Panc1 (cell line): ENCODE measurements around the gene RBM10. TPM values are rescaled to one million over a fixed set of nuclear protein-coding genes. Genes with fewer than 3 reads are reported as not detected.

Experiments used
- ATAC-seq: fragments of 200-7000 bp; cut with Tn5 transposase; 2 replicates; pipeline ENCODE4 v1.9.1; 2020; ENCODE audit warnings: mild to moderate bottlenecking, moderate library complexity
- BruUV-seq: library from RNA; stranded (reverse); fragments of 400-500 nt; replicated peaks from 2 replicates; lab custom pipeline; 2021; lab: Mats Ljungman, UMichigan
- CTCF ChIA-PET: fragments of 300-600 bp; sonication (Branson Sonifier 250); formaldehyde crosslinking; loops from one replicate; lab custom pipeline; 2022; ENCODE audit warnings: antibody characterized with exemption; lab: Charles Lee
- POLR2A ChIA-PET: fragments of 300-600 bp; sonication (Branson Sonifier 250); formaldehyde crosslinking; loops from one replicate; lab custom pipeline; 2022; ENCODE audit warnings: antibody characterized with exemption; lab: Charles Lee
- DNase-seq: peaks from one replicate; pipeline ENCODE4 v3.0.0-alpha.2; 2010; ENCODE audit warnings: low read depth, low spot score
- H3K27ac ChIP-seq: 2 replicates; pipeline ENCODE4 v1.5.1; 2011; ENCODE audit warnings: mild to moderate bottlenecking, low read length, inconsistent platforms
- H3K27me3 ChIP-seq: fragments of 200-500 bp; sonication (Bioruptor generic); 2 replicates; pipeline ENCODE4 v1.6.0; 2014; ENCODE audit warnings: low read length, inconsistent platforms; ENCODE audit not compliant: control insufficient read depth, insufficient read depth
- H3K36me3 ChIP-seq: fragments of 200-500 bp; sonication (Bioruptor generic); 2 replicates; pipeline ENCODE4 v1.5.1; 2014; ENCODE audit warnings: inconsistent platforms, mild to moderate bottlenecking, low read length, moderate library complexity; ENCODE audit not compliant: control insufficient read depth, insufficient read depth
- H3K4me1 ChIP-seq: 2 replicates; pipeline ENCODE4 v1.5.1; 2011; ENCODE audit warnings: inconsistent platforms, mild to moderate bottlenecking, low read length, moderate library complexity; ENCODE audit not compliant: control insufficient read depth, insufficient read depth
- H3K4me3 ChIP-seq, 2 experiments: 2 replicates each; pipeline ENCODE4 v1.5.1; 2011 to 2012; ENCODE audit warnings: low read depth in 2 of 2, low read length in 2 of 2, mild to moderate bottlenecking in 2 of 2, inconsistent platforms in 1 of 2, moderate library complexity in 1 of 2
- H3K9me3 ChIP-seq: fragments of 200-500 bp; sonication (Bioruptor generic); 2 replicates; pipeline ENCODE4 v1.5.1; 2014; ENCODE audit warnings: low read depth, mild to moderate bottlenecking, inconsistent platforms, low read length, moderate library complexity; ENCODE audit not compliant: control insufficient read depth, insufficient read depth
- CTCF ChIP-seq: fragments of 450-650 bp; IDR thresholded peaks from 2 replicates; pipeline ENCODE4 v1.5.1; 2017; ENCODE audit warnings: mild to moderate bottlenecking
- POLR2AphosphoS5 ChIP-seq: IDR thresholded peaks from 2 replicates; pipeline ENCODE4 v1.6.1; 2012; ENCODE audit warnings: mild to moderate bottlenecking, low read depth, low read length, moderate library complexity
- REST ChIP-seq, 2 experiments: IDR thresholded peaks; 2 replicates each; pipeline ENCODE4 v1.6.1; 2011 to 2012; ENCODE audit warnings: low read depth in 2 of 2, control low read depth in 1 of 2, low read length in 1 of 2, mild to moderate bottlenecking in 1 of 2, moderate library complexity in 1 of 2; ENCODE audit not compliant: insufficient read depth in 1 of 2
- SIN3A ChIP-seq: IDR thresholded peaks from 2 replicates; pipeline ENCODE4 v1.6.1; 2012; ENCODE audit warnings: low read depth, mild to moderate bottlenecking, low read length, moderate library complexity, borderline replicate concordance; ENCODE audit not compliant: insufficient read depth
- TCF7L2 ChIP-seq: IDR thresholded peaks from 2 replicates; pipeline ENCODE4 v1.6.1; 2011; ENCODE audit warnings: mild to moderate bottlenecking, low read depth, low read length, inconsistent platforms
- in situ Hi-C: cut with HindIII; loops from 2 replicates; pipeline ENCODE4 v1.10.0; 2016; ENCODE audit warnings: low sequenced_read_pairs, low pct_unique_long_range_greater_than_20kb
- intact Hi-C: fragments of 100-400 bp; cut with micrococcal nuclease; formaldehyde crosslinking; loops from one replicate; pipeline ENCODE4 v1.10.0; 2022; ENCODE audit not compliant: unreplicated experiment
- total RNA-seq: library from RNA; stranded (reverse); gene quantifications from one replicate; pipeline ENCODE4 v1.2.1, GENCODE V29; 2021; ENCODE audit not compliant: unreplicated experiment

The RBM10 gene
- total RNA-seq, 1 experiment from 2014 or later: 47.1 TPM

GRCh38 chrX:47218920-47219815, 74.1 kb downstream of the RBM10 start:
- no peak for DNase-seq
- CTCF ChIA-PET: no interaction called here
- intact Hi-C loops (no loop called here), in situ Hi-C loops (no loop called here)
- no peak for ATAC-seq
- no peaks in the 10 kb centered on the region; the same call in 1 of the 2 replicates for H3K36me3 ChIP-seq
- peak overlapping the region; percentile 89 to 90 for H3K4me3 ChIP-seq
- TF ChIP-seq REST (IDR thresholded peaks at IDR 0.05; ENCODE audit: insufficient read depth in 1 of 2, low read depth in 2 of 2, low read length in 1 of 2) (no peak), CTCF (no peak), TCF7L2 (no peak), SIN3A (no peak), POLR2AphosphoS5 (no peak)
- H3K9me3 ChIP-seq: no peaks in the 10 kb centered on the region
- H3K27ac ChIP-seq: peak overlapping the region; percentile 98
- POLR2A ChIA-PET: interaction anchor here (0.6 kb wide), 1 partner anchor 303 kb away, joined by 3 read pairs; no protein-coding TSS in a partner anchor
- H3K4me1 ChIP-seq: peaks cover 22% of the 10 kb centered on the region
- no TSS peak for BruUV-seq
- H3K27me3 ChIP-seq: no peaks in the 10 kb centered on the region

- H3K27me3 ChIP-seq: no peaks in the 10 kb centered on the region
- H3K27ac ChIP-seq: no peak overlapping the region
- POLR2A ChIA-PET: no interaction called here
- H3K4me1 ChIP-seq: peaks cover 13% of the 10 kb centered on the region
- no TSS peak for BruUV-seq
- TF ChIP-seq CTCF (no peak), REST (IDR thresholded peaks at IDR 0.05; ENCODE audit: insufficient read depth in 1 of 2, low read depth in 2 of 2, low read length in 1 of 2) (no peak), SIN3A (no peak), TCF7L2 (no peak), POLR2AphosphoS5 (no peak)
- H3K9me3 ChIP-seq: no peaks in the 10 kb centered on the region
- no peak overlapping the region for H3K4me3 ChIP-seq
- in situ Hi-C loops (no loop called here), intact Hi-C loops (no loop called here)
- DNase-seq (no peak), ATAC-seq (no peak)
- H3K36me3 ChIP-seq: peaks cover 17% of the 10 kb centered on the region
- CTCF ChIA-PET: no interaction called here
These were observed 76.7 kb downstream of the RBM10 start for GRCh38 chrX:47221756-47222155.
